Smooth muscle cell of the umbilical artery (primary cell): ENCODE data around the gene CRB1. TPM values are rescaled to one million over a fixed set of nuclear protein-coding genes. Genes with fewer than 3 reads are reported as not detected.

Experiments used
- total RNA-seq: library from RNA; depleted of rRNA; stranded (reverse); fragments of >200 nt; gene quantifications from 2 replicates; pipeline ENCODE4 v1.2.3, GENCODE V29; 2014

The CRB1 gene
- 0.09 and 0.30 TPM in 2 replicates for total RNA-seq

GRCh38 chr1:197268012-197268411, at the start of gene CRB1:
CRB1 (plus strand) TSS chr1:197268252; CDS start chr1:197268413, 161 bp downstream.

Other genes with a start within 250 kb of the CRB1 start
- gene F13B, start 201.0 kb upstream of the CRB1 start, total RNA-seq: not detected in 2 replicates
- 3.9 and 26.3 TPM in 2 replicates for gene ASPM, start 121.6 kb upstream of the CRB1 start, total RNA-seq
- 24.3 TPM in 2 replicates for gene ZBTB41, start 67.0 kb upstream of the CRB1 start, total RNA-seq